ENCODE measurements around the gene ZFAND2A.

ZFAND2A gene

DNA sequence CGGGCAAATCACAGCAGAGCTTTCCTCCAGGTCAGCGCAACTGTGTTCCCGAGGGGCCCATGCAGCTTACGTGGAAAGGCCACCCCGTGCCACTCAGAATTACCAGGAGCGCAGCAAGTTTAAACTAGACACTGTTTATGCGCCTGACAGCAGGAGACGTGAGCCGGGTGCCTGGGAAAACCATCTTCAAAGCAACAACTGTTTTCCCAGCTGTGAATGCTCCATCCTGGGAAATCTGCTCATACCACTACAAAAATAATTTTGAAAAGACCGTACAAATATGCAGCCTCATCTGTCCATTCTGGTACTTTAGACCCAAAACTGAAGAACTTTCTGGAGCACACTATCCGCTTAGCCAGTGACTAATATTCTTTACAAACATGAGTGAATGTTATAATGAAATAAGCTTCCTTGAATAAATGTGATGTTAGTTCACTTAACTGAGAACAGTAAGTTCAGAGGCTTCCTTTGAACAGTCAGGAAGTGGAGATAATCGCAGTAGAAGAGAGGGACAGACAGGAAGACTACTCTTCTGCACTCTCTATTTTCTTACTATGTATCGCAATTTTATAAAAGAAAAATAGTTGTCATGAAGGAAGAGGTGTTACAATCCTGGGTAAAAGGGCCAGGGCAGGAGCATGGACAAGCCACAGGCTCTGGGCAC, 55.3 kb downstream of the ZFAND2A start:
- DNase-seq = no peak

DNA sequence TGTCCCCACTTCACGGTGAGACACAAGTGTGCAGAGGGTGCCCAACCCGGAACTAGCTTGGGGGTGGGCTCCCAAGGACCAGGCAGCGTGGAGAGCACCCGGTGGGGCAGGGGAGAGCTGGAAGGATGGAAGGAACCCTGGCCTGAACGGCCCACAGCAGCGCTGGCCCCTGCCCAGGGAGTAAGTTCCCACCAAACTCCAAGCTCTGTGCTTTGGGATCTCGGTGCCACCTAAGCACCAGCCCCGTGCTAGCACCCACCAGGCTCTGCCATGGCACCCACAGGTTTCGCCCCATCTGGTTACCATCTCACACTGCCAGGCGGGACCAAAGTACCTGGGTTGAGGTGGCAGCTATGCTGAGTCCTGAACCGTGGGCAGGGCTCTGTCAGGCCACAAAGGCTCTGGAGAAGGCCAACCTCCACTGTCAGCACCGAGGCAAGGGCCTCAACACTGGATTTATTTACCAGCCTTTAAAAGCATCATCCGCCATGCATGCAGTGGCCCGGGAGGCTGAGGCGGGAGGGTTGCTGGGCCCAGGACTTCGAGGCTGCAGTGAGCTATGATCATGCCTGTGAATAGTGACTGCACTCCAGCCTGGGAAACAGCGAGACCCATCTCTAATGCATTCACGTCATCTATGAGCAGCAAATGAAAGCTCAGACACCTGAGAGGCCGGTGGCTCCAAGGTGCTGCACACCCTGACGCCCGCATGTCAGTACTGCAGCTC, 56.0 kb downstream of the ZFAND2A start:
- no peak for DNase-seq

DNA sequence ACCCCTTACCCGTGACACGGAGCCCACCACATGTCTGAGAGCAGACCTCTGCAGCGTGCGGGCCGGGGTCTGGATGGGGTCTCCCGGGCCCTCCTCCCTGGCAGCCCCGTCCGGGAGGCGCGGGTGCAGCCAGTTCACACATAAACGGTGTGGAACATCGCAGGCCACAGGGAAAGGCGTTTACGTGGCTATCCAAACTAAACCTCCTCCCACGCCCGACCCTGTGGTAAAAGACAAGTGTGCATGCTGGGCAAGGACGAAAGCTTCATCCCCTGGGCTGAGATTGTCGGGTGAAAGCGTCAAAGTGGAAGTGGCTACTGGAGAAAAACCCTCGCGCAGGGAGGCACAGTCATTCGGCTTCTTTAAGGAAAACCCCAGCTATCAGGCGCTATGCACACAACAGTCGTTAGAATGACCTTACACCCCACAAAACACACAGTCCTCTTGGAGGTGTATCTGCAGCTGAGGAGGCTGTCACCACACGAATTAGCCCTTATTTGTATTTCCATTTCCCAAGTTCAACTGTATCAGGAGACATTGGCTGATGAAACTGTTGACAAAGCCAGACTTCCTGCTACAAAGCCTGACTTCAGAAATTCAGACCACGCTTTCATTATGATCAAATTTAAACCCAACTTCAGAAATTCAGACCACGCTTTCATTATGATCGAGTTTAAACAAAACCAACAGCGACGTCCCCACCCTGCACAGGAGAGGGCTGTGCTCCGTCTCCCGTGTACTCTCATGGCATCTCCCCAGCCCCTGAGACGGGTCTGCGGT, 56.8 kb downstream of the ZFAND2A start:
- DNase-seq = no peak

Data from right forelimb (tissue), 1 donor.